Activated CD4-positive, alpha-beta T cell treated with anti-CD3 and anti-CD28 coated beads, Interleukin-2, Interleukin-6, amounts not matched to agents 100 ng/mL and 50 ng/mL, durations not matched to agents 16 hours and 8 hours (primary cell): Measurements from ENCODE around the gene SS18L1.
A peak's percentile ranks its signal among the peaks of the same experiment; 100 is the strongest.

Experiments
- DNase-seq: peaks from one replicate; pipeline ENCODE4 v3.0.0-alpha.2; 2020

Gene SS18L1

GRCh38 chr20:62120990-62121775 is 22.4 kb upstream of the SS18L1 start:
- DNase-seq: no peak

DNA sequence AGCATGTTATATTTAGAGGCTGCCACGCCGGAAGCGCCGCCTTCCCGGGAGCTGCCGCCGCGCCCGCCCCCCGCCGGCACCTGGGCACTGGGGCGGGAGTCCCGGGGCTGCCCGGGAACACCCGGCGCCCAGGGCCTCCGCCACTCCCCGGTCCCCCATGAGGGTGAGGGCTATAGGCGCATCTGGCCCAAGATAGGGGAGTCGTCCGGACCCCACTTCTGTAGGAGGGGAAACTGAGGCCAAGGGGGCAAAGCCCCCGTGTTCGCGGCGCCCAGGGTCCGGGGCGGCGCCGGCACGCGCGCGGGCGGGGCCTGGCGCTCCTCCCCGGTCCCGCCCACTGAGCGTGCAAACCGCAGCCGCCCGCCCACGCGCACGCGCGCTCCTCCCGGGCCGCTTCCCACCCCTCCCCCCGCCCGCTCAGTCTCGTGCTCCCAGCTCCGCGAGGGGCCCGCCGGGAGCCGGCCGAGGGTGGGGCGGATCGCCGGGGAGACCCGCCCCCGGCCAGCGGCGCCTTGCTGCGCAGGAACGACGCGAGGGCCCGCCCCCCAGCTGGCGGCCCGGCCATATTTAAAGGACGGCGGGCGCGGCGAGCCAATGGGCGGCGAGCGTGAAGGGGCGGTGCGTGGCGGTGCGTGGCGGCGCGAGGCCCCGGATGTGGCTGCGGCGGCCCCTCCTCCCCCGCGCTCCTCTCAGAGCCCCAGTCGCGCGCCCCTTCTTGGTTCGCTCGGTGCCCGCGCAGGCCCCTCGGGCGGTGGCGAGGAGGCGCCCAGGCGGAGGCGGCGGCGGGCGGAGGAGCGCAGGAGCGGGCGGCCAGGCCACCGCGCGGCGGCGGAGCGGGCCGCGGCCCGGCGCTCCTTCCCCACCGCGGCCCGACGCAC is 21.6 kb upstream of the SS18L1 start, which contains the start of gene LSM14B:
LSM14B (plus strand) TSS at position 700 of the 878 bp plus-strand sequence. CDS start 192 bp downstream, outside the sequence.
- DNase-seq: peak; percentile 97

DNA sequence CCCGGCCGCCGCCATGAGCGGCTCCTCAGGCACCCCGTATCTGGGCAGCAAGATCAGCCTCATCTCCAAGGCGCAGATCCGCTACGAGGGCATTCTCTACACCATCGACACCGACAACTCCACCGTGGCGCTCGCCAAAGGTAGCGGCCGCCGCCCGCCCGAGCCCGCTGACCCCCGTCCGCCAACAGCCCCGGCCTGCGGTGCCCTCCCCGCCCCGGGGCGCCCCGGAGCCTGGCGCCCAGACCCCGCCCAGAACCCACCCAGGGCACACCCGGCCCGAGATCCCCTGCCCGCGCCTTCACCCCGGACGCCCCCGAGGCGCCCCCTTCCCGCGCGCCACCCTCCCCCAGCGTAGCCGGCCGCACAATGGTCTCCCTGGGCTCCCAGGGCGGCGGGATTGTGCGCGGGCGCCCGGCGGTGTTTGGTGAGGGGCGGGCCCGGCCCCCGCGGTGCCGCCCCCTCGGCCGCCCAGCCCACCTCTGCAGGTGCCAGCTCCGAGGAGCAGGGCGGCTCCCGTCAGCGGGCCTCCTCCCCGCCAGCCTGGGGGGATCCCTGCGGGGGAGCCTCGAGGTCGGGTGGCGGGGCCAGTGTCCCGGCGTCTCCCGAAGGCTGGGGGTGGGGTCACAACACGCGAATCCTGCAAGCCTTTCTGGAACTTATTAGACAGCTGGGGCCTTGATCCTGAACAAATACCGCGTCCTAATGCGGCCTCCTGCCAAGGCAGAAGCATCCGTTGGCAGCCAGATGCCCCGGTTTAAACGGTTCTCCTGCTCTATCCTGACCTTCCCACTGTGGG is 20.7 kb upstream of the SS18L1 start:
- peak; percentile 52 for DNase-seq

- no peak for DNase-seq
Observed at GRCh38 chr20:62123450-62124118, 20.0 kb upstream of the SS18L1 start.

- no peak for DNase-seq
Observed at GRCh38 chr20:62126141-62126540, 17.4 kb upstream of the SS18L1 start.

DNA sequence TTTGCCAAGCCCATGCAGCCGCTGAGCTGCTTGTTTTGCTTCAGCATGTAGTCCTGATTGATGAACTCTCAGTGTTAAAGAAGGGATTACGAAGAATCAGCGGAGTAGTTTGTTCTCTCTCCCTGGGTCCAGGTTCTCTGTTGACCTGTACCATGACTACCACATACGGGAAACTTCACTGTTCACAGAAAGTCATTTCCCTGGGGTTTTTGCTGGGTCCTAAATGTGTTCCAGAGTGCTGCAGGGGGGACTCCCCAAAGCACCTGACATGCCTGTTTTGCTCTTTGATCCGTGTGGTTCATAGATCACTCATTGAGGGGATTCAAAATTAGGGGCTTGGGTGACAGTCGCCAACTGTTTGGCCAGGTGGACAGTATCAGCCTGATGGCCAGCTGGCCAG is 15.8 kb upstream of the SS18L1 start:
- no peak for DNase-seq

DNA sequence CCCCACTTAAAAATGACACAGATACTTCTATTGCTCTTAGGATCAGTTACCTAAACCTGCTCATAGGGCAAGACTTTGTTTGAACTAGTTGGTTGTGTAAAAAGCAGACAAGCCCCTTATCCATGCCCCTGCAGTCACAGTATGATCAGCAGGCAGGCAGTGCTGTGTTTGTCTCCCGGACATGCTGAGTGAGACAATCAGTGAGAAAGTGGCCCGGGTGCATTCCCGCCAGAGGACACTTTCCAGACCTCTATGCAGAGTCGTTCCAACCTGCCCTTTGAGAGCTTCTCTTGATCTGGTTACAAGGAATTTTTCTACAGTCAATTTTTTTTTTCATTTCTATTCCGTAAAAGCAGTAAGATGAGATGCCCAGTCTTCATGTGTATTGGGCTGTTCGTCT is 15.1 kb upstream of the SS18L1 start:
- no peak for DNase-seq

- no peak for DNase-seq
Observed at GRCh38 chr20:62129731-62130531, 13.6 kb upstream of the SS18L1 start.

DNA sequence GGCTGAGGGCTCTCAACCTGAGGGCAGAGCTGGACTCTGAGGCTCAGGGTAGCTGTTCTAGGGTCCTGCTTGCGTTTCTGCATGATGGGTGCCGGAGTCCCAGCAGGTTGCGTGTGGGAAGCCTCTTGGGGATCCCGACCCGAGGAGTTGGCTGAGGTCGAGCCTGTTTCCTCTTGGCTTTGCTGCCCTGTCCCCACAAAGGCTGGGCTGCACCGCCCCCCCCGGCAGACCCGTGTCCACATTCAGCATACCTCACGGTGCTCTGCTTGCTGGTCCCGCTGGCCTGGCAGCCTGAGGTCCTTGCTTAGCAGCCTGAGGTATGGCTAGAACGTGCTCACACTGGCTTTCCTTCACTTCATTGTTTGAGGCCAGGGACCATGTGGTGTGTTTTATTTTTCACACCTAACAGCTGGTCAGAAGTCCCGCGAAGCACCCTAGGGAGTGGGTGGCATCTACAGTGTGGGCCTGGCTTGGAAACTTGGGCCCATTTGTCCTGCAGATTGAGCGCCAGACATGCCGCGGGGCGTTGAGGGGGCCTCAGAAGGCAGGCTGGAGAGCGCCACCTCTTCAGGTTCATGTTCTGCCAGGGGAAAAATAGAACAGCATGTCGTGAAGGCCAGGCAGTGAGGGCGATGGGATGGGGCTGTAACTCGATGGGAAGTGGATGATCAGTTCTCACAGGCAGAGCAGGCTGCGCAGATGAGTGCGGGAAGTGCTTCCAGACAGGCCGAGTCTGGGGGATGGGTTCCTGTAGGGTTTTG is 11.8 kb upstream of the SS18L1 start:
- no peak for DNase-seq

- DNase-seq: no peak
Observed at GRCh38 chr20:62132421-62132820, 11.1 kb upstream of the SS18L1 start.

DNA sequence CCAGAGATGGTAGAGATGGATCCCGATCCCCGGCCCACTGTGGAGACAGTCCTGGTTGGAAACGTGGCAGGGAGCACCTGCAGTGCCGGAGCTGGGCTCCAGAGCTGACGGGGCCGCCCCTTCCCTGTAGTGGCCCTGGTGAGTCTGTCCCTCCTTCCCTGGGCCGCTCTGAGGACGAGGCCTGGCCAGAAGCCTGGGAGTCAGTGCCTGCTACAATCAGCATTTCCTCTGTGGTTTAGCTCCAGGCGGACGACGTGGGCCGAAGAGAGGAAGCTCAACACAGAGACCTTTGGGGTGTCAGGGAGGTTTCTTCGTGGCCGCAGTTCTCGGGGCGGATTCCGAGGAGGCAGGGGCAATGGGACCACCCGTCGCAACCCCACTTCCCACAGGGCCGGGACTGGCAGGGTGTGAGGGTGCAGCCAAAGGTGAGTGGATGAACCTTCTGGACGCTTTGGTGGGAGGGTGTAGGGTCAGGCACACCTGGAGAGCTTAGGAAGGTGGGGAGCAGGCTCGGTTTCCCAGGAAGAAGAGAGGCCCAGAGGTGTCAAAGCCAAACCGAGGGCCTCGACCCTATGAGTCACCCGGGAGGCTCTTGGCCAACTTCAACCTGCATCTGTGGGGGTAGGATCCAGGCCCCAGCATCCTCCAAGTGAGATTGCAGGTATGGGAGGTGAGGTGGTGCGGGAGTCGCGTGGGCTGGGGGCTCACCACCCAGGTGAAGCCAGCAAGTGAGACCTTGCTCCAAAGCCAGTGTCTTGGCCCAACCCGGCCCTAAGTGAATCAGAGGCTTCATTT is 10.3 kb upstream of the SS18L1 start:
- DNase-seq: no peak

DNA sequence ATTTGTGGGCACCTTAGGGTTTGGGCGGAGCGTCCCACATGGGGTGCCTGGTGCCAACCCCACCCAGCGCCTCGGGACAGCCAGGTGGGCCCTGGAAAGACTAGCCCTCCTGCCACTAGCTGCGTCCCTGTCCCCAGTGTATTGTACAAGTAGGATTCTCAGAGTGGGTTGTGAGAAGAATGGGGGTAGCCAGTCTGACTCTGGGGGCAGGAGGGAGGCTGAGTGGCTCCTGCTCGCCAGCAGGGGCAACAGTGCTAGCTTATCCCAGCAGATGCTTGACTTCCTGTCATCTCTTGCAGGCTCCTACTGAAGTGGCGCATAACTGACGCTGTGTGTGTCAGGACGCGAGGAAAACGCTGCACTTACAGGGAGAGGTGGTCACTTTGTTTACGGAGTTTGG is 9.7 kb upstream of the SS18L1 start:
- DNase-seq: no peak

- no peak for DNase-seq
Observed at GRCh38 chr20:62134735-62135231, 8.8 kb upstream of the SS18L1 start.

GRCh38 chr20:62135573-62136266 is 7.8 kb upstream of the SS18L1 start:
- no peak for DNase-seq

GRCh38 chr20:62136283-62137091 is 7.1 kb upstream of the SS18L1 start:
- DNase-seq: peak; percentile 68

GRCh38 chr20:62137092-62137384 is 6.5 kb upstream of the SS18L1 start:
- no peak for DNase-seq

- no peak for DNase-seq
Observed at GRCh38 chr20:62137478-62138203, 5.9 kb upstream of the SS18L1 start.

- DNase-seq: no peak
Observed at GRCh38 chr20:62138204-62138543, 5.4 kb upstream of the SS18L1 start.
